ENCODE results near the gene MARF1.
"Not testable (repeated sequence)": the region's sequence is repeated elsewhere in the genome, so short reads cannot be mapped to it uniquely, and the experiment has no call there.

DNA sequence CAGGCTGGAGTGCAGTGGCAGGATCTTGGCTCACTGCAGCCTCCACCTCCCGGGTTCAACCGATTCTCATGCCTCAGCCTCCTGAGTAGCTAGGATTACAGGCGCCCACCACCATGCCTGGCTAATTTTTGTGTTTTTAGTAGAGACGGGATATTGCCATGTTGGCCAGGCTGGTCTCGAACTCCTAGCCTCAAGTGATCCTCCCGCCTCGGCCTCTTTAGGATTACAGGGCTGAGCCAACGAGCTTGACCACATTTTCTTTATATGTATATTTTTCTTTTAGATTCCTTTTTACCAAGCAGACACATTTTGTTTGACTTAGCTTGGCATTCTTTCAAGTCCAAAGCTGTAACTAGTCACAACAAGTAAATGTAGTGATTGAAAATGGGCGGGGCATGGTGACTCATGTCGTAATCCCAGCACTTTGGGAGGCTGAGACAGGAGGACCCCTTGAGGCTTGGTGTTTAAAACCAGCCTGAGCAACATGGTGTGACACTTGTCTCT is 2.1 kb upstream of the MARF1 start:
- not testable (repeated sequence) for TF ChIP-seq CTCF, POLR2A (IDR thresholded peaks at IDR 0.05)
